ENCODE results near the gene DAND5.
A peak's percentile ranks its signal among the peaks of the same experiment; 100 is the strongest.
"Not testable (repeated sequence)": the region's sequence is repeated elsewhere in the genome, so short reads cannot be mapped to it uniquely, and the experiment has no call there.

The DAND5 gene

DNA sequence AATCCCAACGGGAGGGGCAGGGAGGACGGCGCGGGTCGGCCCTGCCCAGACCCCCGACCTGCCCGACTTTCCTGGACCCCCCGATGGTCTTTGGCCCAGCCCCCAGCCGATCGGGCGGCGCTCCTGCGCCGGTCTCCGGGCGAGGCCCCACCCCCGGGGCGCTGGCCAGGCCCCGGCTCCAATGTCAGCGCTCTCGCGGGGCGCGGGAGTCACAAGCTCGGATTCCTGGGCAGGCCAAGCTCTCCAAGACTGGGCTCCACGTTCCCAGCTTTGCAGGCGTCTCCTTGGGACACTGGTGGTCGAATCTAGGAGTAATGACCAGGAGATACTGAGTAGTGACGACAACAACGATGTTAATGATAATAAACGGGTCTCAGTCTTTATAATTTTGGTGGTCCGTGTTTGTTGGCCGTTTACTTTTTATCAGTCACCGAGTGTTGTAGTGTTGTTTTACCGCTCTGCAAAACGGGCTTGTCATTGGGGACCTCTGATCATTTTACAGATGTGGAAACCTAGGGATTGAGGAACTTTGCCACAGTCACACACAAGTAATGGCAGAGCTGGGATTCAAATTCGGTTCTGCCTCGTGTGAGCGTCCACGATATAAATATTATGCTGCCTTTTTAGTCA is 23.2 kb upstream of the DAND5 start:
- no peak for DNase-seq

DNA sequence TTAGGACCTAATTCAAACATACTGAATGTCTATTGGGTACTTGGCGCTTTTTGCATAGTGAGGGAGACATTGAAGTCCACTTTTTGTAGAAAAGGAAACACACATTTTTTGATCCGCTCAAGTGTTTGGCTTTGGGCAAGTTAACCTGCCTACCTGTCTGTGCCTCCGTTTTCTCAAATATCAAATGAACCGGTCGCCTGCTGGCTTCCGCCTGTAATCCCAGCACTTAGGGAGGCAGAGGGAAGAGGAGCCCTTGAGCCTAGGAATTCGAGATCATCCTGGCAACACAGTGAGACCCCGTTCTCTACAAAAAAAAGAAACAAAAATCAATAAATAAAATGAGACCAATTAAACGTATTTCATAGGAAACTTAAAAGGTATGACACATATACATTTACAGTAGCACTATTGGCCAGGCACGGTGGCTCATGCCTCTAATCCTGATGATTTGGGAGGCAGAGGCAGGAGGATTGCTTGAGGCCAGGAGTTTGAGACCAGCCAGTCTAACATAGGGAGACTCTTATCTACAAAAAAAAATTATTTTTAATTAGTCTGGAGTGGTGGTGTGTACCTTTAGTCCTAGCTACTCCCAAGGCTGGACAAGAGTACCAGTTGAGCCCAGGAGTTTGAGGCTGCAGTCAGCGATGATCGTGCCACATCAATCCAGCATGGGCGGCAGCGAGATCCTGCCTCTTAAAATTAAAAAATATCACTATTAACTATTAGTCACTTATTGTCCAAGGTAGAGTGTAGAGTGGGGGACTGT is 22.5 kb upstream of the DAND5 start:
- DNase-seq: no peak

- DNase-seq: no peak
Observed at GRCh38 chr19:12947702-12948611, 21.4 kb upstream of the DAND5 start.

DNA sequence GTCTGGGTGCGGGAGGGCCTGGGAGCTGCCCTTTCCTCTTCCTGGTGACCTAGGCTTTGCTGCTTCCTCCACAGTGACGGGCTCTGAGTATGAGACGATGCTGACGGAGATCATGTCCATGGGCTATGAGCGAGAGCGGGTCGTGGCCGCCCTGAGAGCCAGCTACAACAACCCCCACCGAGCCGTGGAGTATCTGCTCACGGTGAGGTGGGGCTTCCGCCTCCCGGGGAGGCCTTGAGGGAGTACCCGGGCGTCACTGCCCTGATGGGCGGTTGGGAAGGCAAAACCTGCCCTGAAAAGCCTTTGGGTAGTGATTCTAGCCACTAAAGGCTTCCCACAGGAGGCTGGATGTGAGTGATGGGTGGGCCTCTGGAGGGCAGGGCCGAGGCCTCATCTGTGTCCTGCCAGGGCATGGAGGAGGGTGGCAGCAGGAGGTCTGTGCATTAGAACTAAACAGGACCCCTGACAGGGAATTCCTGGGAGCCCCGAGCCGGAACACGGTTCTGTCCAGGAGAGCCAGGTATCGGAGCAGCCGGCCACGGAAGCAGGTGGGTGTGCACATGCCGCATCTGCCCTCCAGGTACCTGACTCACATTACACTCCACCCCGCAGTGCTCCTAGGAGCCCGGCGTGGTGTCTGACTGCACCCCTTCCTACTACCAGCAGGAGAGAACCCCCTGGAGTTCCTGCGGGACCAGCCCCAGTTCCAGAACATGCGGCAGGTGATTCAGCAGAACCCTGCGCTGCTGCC is 20.6 kb upstream of the DAND5 start:
- no peak for DNase-seq

DNA sequence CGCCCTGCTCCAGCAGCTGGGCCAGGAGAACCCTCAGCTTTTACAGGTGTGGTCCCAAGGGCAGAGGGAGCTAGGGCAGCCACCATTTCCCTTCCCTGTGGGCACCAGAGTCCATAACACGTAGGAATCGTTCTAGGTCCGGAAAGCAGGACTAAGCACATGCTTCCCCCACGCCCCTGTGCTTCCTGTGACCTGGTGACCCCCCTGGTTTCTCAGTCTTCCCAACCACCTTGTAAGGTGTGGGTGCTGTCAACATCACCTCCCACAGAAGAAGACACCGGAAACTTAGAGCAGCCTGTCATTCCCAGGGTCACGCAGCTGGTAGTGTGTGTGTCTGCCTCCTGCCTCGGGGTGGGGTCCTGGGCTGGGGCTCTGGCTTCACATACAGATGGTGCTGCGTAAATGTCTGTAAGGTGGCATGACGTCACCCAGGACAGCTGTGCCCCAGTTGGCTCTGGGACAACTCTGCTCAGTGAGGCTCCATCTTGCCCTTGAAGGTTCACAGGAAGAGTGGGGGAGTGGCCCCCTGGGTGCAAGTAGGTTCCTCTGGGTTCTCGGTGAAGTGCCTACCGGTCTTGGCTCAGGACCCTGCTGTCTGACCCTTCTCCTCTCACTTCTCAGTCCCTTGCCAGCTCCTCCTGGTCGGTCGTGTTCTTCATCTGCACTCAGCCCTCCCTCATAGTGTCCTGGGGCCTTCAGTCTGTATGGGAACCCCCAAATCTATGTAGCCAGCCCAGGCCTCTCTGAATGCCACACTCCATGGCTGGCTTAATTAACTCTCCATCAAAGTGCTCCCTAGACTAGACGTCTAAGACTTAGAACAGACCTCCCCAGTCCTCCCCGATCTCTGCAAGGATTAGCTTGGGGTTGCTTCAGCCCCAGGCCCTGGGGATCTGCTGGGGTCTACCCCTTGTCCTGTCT is 19.8 kb upstream of the DAND5 start:
- DNase-seq: no peak

GRCh38 chr19:12952050-12952449 is 17.3 kb upstream of the DAND5 start:
- DNase-seq: not testable (repeated sequence)

GRCh38 chr19:12952488-12953137 is 16.8 kb upstream of the DAND5 start:
- peak; percentile 83 for DNase-seq

DNA sequence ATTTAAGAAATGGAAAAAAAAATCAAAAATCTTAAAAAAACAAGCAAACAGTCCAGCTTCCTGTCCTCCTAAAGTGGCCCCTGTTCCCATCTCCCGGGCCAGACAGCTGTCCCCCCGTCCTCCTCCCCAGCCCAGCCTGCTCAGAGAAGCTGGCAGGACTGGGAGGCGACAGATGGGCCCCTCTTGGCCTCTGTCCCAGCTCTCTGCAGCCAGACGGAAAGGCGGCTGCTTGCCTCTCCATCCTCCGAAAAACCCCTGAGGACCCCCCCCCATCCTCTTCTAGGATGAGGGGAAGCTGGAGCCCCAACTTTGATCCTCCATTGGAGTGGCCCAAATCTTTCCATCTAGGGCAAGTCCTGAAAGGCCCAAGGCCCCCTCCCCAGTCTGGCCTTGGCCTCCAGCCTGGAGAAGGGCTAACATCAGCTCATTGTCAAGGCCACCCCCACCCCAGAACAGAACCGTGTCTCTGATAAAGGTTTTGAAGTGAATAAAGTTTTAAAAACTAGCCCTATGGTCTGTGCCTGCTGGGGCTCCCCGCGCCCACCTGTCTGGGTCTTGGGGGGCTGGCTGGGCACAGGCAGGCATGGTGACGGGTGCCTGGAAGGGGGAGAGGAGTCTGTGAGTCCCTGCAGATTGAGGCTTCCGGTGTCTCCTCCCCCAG is 16.1 kb upstream of the DAND5 start:
- peak; percentile 82 for DNase-seq

GRCh38 chr19:12953799-12954611 is 15.4 kb upstream of the DAND5 start:
- DNase-seq: peak; percentile 63

DNA sequence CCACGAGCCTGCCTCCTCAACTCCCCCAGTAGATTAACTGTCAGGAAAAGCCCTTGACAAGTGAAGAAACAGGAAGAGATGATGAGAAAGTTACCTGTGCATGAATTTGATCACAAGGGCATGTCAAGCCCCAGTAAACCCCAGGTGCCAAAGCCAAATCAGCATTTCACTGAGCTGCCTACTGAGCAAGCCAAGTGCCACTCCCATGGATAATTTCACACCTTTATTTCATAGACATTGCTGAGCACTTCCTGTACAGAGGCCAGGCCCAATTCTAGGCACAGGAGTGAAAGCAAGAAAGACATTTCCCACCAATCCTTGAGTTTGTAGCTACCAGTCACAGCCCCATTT is 14.8 kb upstream of the DAND5 start:
- no peak for DNase-seq

- not testable (repeated sequence) for DNase-seq
Observed at GRCh38 chr19:12955575-12955974, 13.8 kb upstream of the DAND5 start.

DNA sequence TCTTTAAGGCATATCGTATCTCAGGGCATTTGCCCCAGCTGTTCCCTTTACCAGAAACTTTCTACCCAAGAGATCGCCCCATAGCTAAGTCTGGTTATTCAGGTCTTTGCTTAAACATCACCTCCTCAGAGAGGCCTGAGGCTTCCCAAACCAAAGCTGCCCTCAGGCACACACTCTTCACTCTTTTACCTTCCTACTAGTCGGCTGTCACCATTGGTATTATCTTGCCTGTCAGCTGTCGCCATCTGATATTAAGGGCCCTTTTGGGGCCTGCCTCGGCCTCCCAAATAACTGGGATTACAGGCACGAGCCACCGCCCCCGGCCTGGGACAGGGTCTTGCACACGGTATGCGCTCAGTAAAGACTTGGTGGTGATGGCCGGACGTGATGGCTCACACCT is 13.4 kb upstream of the DAND5 start:
- DNase-seq: no peak

DNA sequence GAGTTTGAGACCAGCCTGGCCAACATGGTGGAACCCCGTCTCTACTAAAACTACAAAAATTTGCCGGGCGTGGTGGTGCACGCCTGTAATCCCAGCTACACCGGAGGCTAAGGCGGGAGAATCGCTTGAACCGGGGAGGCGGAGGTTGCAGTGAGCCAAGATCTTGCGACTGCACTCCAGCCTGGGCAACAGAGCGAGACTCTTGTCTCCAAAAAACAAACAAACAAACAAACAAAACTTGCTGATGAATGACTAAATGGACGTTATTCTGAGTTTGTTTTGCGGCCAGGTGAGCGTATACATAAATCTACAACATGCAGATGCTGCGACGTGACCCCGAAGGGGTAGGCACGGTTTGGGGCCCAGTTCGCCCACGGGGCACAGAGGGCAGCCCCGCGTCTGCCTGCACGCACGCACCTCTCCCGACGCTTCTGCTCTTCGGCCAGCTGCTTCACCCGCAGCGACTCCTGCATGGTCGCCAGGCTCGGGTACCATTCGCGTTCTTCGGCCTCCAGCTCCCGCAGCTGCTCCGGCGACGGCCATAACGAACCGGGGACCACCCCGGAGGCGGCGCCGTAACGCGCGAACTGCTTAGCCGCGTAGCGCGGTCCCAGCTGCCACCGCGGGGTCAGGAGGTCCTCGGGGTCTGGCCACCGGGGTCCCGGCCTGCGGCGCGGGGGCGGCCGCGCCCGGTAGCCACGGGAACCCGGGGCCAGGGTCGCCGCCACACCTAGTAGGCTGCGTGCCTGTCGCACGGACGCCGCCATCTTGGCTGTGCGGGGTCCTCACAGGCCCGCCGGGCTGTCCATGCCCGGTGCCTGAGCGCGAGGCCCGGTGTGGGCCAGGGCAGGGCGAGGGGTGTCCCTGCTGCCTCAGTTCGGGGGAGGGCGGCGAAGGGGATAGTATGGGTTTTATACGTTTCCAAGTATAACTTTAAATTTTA is 12.7 kb upstream of the DAND5 start, which contains the start of gene GADD45GIP1:
Gene GADD45GIP1, minus strand, starts transcription at position 778 of the 943 bp plus-strand sequence. Its CDS starts 11 bp downstream, at position 767.
- DNase-seq: peak; percentile 81

DNA sequence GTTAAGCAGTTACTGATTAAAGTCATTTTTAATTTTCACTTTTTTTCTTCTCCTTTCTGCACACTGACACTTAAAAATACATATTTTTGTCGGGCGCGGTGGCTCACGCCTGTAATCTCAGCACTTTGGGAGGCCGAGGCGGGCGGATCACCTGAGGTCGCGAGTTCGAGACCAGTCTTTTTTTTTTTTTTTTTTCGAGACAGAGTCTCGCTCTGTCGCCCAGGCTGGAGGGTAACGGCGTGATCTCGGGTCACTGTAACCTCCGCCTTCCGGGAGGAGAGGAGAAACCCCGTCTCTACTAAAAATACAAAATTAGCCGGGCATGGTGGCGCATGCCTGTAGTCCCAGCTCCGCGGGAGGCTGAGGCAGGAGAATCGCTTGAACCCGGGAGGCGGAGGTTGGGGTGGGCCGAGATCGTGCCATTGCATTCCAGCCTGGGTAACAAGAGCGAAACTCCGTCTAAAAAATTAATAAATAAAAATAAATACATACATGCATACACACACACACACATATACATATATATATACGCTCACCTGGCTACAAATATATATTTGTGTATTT is 11.9 kb upstream of the DAND5 start:
- DNase-seq: not testable (repeated sequence)

GRCh38 chr19:12959481-12959880 is 9.9 kb upstream of the DAND5 start:
- DNase-seq: no peak

DNA sequence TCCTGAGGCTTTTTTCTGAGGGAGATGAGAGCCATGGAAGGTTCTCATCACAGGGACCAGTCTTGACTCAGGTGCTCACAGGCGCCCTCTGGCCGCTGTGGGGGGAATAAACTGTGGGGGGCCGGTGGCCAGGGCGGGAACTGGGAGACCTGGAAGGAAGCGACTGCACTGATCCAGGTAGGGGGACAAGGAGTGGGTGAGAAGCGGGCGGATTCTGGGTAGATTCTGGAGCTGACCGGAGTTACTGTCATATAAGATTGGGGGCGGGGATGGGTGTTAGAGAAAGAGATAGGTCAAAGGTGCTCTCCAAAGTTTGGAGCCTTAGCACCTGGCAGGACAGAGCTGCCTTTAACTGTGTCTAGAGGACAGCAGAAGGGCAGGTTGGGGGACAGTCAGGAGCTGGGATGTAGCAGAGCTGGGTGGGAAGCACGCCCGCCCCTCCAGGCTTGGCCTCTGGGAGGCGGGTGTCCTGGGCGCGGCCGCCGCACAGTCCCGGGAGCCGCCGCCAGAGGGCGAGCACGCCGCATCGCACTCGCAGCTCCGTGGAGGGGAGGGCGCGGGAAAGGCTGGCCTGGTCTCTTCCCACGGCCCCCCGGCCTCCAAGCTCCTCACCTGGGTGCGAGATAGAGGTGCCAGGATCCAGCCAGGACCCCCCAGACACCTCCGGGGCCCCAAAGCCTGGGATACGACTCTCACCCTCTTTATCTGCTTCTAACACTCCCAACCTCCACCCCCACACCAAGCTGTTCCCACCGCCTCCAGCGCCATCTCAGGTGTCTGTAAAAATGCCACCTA is 4.2 kb upstream of the DAND5 start:
- DNase-seq: peak; percentile 70

DNA sequence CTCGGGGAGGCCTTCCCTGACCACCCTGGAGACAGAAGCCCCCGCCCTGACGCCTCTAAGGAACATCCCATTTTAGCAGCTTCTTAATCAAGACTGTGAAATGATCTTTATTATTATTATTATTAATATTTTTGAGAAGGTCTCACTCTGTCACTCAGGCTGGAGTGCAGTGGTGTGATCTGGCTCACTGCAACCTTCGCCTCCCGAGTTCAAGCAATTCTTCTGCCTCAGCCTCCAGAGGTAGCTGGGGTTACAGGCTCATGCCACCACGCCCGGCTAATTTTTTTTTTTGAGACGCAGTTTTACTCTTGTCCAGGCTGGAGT is 3.6 kb upstream of the DAND5 start:
- DNase-seq: no peak
